GM19468 (cell line): ENCODE data around the gene FHOD3.

Experiments used
- ATAC-seq: cut with Tn5 transposase; IDR thresholded peaks from one replicate; pipeline ENCODE4 v1.9.1; 2021; ENCODE audit warnings: mild to moderate bottlenecking, moderate library complexity, moderate number of reproducible peaks; ENCODE audit not compliant: unreplicated experiment; ENCODE audit errors: extremely low read depth

FHOD3 gene

GRCh38 chr18:36636237-36636817, 338.8 kb downstream of the FHOD3 start:
- no peak for ATAC-seq

DNA sequence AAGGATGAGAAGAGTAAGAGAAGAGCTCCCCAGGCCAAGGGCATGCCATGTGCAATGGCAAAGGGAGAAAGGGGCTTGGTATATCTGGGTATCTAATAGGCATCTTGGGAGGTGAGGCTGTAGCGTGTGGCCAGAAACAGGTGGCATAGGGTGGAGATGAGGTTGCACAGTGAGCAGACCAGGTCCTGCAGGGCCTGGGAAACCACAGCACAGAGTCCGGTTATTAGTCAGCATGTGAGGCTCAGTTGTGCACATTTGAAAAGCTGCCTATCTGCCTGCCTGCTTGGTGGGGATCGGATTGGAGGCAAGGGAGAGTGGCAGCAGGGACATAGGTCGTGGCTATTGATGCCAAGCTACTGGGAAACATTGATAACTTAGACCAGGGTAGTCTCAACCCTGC, 340.7 kb downstream of the FHOD3 start:
- ATAC-seq: peak; percentile 85

DNA sequence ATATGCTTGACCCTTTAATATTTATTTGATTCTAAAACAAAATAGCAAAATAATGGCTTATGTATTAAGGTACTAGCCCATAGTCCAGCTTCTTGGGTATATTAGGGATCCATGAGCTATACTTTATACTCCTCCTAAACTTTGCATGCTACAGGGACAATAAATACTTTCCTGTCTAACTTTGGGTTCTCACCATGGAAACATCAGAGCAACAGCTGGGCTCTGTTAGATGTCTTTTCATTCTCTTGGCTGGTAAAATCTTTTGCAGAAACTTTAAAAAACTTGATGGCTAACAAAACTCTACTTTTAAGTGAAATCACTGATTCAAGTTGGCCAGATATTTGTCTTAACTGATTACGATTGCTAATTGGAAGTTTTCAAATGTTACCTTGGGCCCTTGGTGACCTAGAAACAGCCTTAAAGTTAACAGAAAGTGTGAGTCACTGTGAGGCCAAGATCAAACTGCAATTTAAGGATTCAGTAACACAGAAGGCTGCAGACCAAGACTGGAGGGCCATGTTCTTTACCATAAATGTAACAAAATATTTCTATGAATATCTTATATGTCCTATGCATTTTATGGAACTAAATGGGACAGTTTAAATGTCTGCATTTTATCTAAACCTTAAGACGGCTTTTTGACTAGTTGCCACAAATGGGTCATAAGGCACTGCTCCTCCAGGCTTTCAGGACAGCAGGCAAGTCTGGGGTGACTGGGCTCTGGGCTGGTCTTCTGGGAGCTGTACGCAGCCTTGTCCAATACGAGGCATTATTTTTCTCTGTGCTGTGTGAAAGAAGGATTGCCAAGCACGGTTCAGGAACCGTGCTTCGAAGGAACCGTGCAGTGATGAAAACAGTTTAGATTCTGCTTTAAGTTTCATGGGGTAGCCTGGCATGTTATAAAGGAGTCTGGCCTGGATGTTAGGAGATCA, 342.8 kb downstream of the FHOD3 start:
- ATAC-seq: no peak

- no peak for ATAC-seq
Measured at GRCh38 chr18:36643061-36643460, 345.5 kb downstream of the FHOD3 start.

DNA sequence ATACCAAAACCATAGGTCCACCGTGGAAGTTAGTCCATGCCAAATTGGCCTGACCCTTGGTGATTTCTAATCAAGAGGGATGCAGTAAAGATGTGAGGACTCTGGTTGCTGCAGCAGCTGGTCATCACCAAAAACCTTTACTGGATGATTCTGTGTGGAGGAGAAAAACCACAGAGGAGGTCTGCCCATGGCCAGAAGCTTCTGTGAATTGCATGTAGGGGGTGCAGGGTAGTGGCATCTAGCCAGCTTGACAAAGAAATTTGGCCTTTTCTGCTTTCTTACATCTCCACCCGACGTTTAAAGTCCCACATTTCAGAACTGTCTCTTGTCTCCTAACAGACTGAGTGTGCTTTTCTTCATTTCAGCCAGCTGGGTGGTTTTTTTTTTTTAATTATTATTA, 351.3 kb downstream of the FHOD3 start:
- no peak for ATAC-seq

DNA sequence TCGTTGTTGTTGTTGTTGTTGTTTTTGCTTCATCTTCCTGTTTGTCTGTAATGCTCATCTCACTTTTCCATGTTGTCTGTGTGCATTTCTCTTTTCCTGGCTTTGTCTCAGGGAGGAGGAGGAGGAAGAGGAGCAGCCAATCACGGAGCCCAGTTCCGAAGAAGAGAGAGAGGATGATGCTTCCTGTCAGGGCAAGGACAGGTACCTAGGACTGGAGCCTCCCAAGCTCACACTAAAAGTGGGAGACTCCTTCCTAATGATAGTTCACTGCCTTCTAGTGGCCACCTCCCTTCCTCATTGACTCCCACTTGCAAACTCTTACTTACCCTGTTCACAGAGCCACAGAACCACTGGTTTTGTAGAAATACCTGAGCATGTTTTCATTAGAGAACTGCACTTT, 351.7 kb downstream of the FHOD3 start:
- no peak for ATAC-seq

DNA sequence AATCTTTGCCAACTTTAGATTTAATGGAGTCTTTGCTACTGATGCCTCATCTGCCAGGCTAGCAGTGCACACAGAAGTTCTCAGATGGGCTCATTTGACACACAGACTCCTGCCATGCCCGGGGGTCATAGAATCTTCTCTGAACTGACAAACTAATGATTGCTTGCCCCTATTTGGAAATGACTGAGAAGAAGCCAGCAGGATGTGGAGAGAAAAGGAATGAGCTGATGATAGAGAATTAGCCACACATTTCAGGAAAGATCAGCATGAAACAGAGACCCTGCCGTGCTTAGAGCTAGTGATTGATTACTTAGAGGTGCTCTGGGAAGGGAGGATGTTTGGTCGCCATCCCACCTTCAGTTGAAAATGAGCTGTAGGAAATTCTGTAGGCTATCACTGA, 352.8 kb downstream of the FHOD3 start:
- ATAC-seq: no peak

DNA sequence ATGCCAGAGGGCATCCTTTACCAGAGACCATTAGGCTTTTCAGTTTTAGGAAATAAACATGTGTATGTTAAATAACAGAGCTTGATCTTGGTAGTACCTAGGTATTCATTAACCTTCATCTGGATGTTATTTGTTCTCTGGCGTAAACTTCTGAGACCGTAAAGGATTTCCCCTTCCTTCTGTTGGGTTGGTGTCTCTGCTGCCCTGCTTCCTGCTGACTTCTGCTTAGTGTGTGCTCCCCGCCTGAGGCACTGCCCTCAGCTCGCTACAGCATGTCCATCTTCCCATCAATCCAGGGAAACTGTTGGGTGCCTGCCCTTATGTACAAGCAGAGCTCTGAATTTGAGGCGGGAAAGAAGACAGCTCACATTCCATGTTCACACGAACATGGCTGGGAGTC, 353.4 kb downstream of the FHOD3 start:
- ATAC-seq: no peak

GRCh38 chr18:36652503-36652902, 355.0 kb downstream of the FHOD3 start:
- no peak for ATAC-seq

GRCh38 chr18:36653141-36653869, 355.8 kb downstream of the FHOD3 start:
- ATAC-seq: no peak

- ATAC-seq: no peak
Measured at GRCh38 chr18:36653870-36654269, 356.4 kb downstream of the FHOD3 start.

DNA sequence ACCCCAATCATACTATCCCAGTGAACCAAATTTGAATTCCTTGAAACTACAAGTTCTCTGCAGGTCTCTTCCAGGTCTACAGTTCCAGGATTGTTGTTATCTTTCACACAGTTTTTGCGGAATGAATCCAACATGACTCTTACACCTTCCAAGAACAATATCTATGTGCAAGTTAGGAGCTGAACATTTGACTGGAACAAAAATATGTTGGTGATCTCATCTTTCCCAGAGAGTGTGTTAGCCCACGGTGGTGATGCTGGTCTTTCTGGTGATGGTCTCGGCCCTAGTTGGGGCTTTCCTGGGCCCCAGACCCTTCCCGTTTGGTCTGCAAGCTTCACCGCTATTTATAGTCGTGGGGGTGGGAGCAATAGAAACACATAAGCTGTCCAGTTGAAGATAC, 357.6 kb downstream of the FHOD3 start:
- ATAC-seq: no peak

DNA sequence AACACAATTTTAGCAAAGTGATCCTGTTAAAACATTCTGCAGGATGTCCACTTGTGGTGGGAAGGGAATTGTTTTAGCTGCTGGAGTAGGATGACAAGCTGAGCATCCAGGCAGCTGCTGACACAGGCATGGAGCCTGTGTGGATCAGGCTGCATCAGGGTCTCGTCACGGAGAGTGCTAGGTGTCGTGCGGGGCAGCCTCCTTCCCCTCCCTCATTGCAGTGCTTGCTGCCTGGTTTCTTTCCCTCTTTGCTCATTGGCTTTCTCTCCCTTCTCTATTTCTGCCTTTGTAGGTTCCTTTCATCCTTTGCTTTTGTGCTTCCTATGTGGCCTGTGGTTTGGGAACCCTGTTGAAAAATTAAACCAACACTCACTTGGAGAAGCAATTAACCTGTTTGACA, 358.4 kb downstream of the FHOD3 start:
- no peak for ATAC-seq

- no peak for ATAC-seq
Measured at GRCh38 chr18:36658611-36659010, 361.1 kb downstream of the FHOD3 start.

GRCh38 chr18:36660311-36660710, 362.8 kb downstream of the FHOD3 start:
- no peak for ATAC-seq

DNA sequence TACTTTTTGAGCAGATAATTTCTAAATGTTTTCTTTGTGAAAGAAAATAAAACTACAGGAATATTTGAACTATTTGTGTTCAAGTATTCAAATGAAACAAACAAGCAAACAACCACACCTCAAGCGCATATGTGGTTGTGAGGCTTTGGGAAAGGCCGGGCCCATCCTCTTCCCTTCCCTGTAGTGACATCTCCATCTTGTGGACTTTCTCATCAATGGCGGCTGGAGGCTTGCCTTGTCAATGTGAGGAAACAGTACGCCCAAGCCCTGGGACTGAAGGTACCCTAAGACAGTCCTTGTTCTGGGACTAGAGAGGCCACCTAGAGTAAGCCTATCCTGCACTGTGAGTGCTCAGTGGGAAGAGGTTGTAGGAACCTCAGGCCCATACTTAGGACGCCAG, 364.5 kb downstream of the FHOD3 start:
- no peak for ATAC-seq

GRCh38 chr18:36663312-36663711, 365.8 kb downstream of the FHOD3 start:
- ATAC-seq: no peak

DNA sequence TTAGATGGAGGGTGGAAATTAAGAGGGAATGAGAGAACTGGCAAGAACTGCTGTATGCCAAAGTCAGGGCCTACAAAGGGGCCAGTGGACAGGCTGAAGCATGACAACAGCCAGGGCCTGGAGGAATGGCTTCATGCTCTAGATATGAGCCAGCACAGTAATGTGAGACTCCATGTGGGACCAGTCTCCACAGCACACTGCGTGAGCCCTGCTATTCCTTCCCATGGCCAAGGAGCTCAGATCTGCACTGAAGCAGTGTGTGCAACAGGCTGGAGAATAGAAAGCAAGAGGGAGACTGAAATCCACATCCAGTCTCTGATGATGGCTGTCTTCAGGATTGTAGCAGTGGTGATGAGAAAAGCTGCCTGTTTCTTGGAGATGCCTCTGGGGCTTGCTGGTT, 368.4 kb downstream of the FHOD3 start:
- no peak for ATAC-seq

DNA sequence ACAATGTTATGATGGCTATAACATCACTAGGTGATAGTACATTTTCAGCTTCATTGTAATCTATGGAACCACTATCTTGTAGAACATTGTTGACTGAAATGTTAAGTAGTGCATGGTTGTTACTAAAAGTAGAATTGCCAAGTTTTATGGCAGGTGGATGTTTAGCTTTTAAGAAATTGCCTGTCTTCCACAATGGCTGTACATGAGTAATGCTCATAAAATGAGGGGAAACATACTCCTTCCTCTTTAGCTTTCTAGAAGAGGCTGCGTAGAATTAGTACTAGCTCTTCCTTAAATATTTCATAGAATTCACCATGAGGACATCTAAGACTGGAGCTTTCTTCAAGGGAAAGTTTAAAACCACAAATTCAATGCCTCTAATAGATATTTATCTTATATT, 370.3 kb downstream of the FHOD3 start:
- no peak for ATAC-seq

DNA sequence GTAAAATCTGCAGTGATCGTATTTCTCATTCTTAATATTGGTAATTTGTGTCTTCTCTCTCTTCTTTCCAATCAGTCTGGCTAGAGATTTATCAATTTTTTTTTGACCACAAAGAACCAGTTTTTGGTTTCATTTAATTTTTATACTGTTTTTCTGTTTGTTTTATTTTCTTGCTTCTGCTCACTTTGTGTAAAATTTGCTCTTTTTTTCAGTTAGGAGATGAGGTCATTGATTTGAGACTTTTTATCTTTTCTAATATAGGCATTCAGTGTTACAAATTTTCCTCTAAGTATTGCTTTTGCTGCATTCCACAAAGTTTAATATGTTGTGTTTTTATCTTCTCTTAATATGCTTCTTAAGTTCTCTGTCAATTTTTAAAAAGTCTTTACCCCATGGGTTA, 370.8 kb downstream of the FHOD3 start:
- no peak for ATAC-seq
